ENCODE results near the gene TPX2.

DNA sequence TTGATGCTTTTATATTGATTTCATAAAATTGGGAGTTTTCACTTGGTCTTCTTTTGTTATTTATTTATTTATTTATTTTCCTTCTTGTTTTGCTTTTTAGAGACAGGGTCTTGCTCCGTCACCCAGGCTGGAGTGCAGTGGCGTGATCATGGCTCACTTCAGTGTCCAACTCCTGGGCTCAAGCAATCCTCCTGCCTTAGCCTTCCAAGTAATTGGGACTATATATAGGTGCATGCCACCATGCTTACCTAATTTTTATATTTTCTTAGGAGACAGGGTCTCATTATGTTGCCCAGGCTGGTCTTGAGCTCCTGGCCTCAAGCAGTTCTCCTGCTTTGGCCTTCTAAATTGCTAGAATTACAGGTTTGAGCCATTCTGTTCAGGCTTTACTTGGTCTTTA is 41.7 kb downstream of the TPX2 start:
- no peak for TF ChIP-seq EP300 (IDR thresholded peaks at IDR 0.05; ENCODE audit: borderline replicate concordance in 1 of 2, low read depth in 2 of 2, low read length in 2 of 2)
- no peak for TF ChIP-seq CTCF (IDR thresholded peaks at IDR 0.05; ENCODE audit: control extremely low read depth in 1 of 3, insufficient read depth in 1 of 3, low read depth in 1 of 3, low read length in 3 of 3)
- TF ChIP-seq ATF3 (IDR thresholded peaks at IDR 0.05; ENCODE audit: insufficient read depth, low read depth, low read length) = no peak
- TF ChIP-seq POLR2AphosphoS5 (IDR thresholded peaks at IDR 0.05; ENCODE audit: low read depth, low read length) = no peak
- no peak for TF ChIP-seq EZH2 (IDR thresholded peaks at IDR 0.05; ENCODE audit: low read depth, low read length, severe bottlenecking)
- no peak for TF ChIP-seq JUND (IDR thresholded peaks at IDR 0.05; ENCODE audit: low read length)
- no peak for TF ChIP-seq FOSL1 (IDR thresholded peaks at IDR 0.05; ENCODE audit: insufficient read depth, low read depth, low read length)
- TF ChIP-seq ZNF274 (IDR thresholded peaks at IDR 0.05; ENCODE audit: borderline replicate concordance, extremely low read depth, low read length) = no peak
- no peak for TF ChIP-seq TAF1 (IDR thresholded peaks at IDR 0.05; ENCODE audit: low read depth, low read length)
- TF ChIP-seq CBX8 (IDR thresholded peaks at IDR 0.05; ENCODE audit: borderline replicate concordance, low read depth, low read length) = no peak
- no peak for TF ChIP-seq SP4 (IDR thresholded peaks at IDR 0.05; ENCODE audit: low read length)
- no peak for TF ChIP-seq YY1 (IDR thresholded peaks at IDR 0.05; ENCODE audit: low read depth, low read length)
- TF ChIP-seq HDAC2 (IDR thresholded peaks at IDR 0.05; ENCODE audit: borderline replicate concordance in 1 of 2, low read depth in 2 of 2, low read length in 2 of 2) = no peak
- TF ChIP-seq HDAC6 (IDR thresholded peaks at IDR 0.05; ENCODE audit: low read depth, low read length) = no peak
